ENCODE results near the gene CFAP77.

CFAP77 gene

DNA sequence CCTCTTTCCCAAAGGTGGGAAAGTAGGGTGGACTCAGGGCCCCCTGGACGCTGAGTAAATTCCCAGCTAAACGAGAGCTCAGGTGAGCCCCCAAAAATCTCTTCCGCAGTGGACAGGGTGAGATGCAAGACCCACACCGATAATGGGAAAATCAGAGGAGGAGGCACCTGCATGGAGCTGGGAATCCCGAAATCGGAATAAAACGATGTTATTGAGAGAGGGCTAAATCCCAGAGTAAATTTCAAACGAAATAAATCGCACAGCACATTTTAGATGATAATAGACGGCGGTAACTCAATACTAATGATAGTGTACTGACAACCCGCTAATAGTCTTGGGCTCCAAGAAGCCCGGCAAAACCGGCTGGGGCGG, 169.4 kb downstream of the CFAP77 start:
- no peak for DNase-seq (ENCODE audit: extremely low spot score)
- ChIA-PET POLR2A (no interaction called here), CTCF (no interaction called here)
- TF ChIP-seq SUZ12 (IDR thresholded peaks at IDR 0.05) = no peak
- no peak for TF ChIP-seq L3MBTL2 (conservative IDR thresholded peaks at IDR 0.05)
- no peak for TF ChIP-seq FOXM1 (IDR thresholded peaks at IDR 0.05; ENCODE audit: borderline replicate concordance)
- TF ChIP-seq ZNF384 (IDR thresholded peaks at IDR 0.05) = no peak
- no peak for TF ChIP-seq SP1 (IDR thresholded peaks at IDR 0.05)

DNA sequence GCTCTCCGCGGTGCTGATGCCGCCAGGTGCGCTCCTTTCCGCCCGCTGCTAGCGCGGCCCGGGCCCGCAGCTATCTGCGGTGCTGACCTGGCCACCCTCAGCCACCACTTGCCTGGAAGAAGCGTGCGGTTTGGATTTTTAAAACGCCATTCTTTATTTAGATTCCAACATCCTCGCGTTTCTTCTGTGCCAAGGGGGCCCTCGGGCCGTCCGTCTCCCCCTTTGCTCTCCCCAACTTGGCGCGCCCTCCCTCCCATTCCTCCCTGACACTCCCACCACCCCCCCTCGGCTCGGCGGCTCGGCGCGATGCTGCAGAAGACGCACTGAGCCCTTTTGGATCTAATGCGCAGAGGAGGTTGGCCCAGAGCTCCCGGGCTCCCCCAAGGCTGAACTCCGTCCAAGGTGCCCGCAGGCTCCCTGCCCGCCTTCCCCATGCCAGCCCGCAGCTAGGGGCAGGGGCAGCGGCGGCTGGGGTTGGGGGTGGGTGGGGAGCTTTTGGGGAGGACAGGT, 172.3 kb downstream of the CFAP77 start, which contains the start of gene BARHL1:
TSS of gene BARHL1 (plus strand) at position 331 of the 510 bp plus-strand sequence. CDS start 192 bp downstream, outside the sequence.
- no peak for TF ChIP-seq ELF4 (IDR thresholded peaks at IDR 0.05)
- TF ChIP-seq FOXK2 (IDR thresholded peaks at IDR 0.05) = no peak
- TF ChIP-seq HDGF (IDR thresholded peaks at IDR 0.05; ENCODE audit: borderline replicate concordance) = no peak
- no peak for TF ChIP-seq TARDBP (IDR thresholded peaks at IDR 0.05)
- no peak for TF ChIP-seq BHLHE40 (IDR thresholded peaks at IDR 0.05; ENCODE audit: borderline replicate concordance)
- TF ChIP-seq L3MBTL2 (conservative IDR thresholded peaks at IDR 0.05) = no peak
- TF ChIP-seq SUZ12 (IDR thresholded peaks at IDR 0.05) = no peak
- TF ChIP-seq FOXA1 (IDR thresholded peaks at IDR 0.05) = no peak
- TF ChIP-seq SP1 (IDR thresholded peaks at IDR 0.05) = no peak
- no peak for TF ChIP-seq ZNF384 (IDR thresholded peaks at IDR 0.05)
- no peak for TF ChIP-seq ARNT (IDR thresholded peaks at IDR 0.05)
- TF ChIP-seq NFRKB (IDR thresholded peaks at IDR 0.05) = no peak
- no peak for TF ChIP-seq LEF1 (IDR thresholded peaks at IDR 0.05; ENCODE audit: borderline replicate concordance)
- TF ChIP-seq, protein P1, sequence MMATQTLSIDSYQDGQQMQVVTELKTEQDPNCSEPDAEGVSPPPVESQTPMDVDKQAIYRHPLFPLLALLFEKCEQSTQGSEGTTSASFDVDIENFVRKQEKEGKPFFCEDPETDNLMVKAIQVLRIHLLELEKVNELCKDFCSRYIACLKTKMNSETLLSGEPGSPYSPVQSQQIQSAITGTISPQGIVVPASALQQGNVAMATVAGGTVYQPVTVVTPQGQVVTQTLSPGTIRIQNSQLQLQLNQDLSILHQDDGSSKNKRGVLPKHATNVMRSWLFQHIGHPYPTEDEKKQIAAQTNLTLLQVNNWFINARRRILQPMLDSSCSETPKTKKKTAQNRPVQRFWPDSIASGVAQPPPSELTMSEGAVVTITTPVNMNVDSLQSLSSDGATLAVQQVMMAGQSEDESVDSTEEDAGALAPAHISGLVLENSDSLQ (IDR thresholded peaks at IDR 0.05) = no peak
- no peak for TF ChIP-seq FOXM1 (IDR thresholded peaks at IDR 0.05; ENCODE audit: borderline replicate concordance)
- TF ChIP-seq CTBP1 (IDR thresholded peaks at IDR 0.05; ENCODE audit: borderline replicate concordance) = no peak
- CTCF ChIA-PET = no interaction called here
- POLR2A ChIA-PET = no interaction called here
- no peak for DNase-seq (ENCODE audit: extremely low spot score)

DNA sequence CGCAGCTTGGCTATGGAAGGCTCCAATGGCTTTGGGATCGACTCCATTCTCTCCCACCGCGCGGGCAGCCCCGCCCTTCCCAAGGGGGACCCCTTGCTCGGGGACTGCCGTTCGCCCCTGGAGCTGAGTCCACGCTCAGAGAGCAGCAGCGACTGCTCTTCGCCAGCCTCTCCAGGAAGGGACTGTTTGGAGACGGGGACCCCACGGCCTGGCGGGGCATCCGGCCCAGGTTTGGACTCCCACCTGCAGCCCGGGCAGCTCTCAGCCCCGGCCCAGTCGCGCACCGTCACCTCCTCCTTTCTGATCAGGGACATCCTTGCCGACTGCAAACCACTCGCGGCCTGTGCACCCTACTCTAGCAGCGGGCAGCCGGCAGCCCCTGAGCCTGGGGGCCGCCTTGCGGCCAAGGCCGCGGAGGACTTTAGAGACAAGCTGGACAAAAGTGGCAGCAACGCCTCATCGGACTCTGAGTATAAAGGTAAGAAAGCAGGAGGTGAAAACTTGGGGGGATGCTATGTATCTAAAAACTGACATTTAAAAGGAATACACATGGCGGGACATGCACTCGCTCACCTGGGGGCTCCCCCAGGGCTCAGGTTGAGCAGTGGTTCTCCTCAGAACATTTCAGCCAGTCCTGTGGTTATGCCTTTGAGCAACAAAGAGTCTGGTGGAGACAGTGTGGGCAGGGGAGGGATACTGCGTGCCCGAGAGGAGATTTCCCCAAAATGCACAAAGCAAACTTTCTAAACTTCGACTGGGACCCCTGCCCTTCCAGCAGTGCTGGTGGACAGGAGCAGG, 173.0 kb downstream of the CFAP77 start:
- ChIA-PET CTCF (no interaction called here), POLR2A (no interaction called here)
- DNase-seq (ENCODE audit: extremely low spot score) = no peak
- TF ChIP-seq, protein P1 (IDR thresholded peaks at IDR 0.05) = no peak
- TF ChIP-seq ELF4 (IDR thresholded peaks at IDR 0.05) = no peak
- no peak for TF ChIP-seq BHLHE40 (IDR thresholded peaks at IDR 0.05; ENCODE audit: borderline replicate concordance)
- no peak for TF ChIP-seq FOXA1 (IDR thresholded peaks at IDR 0.05)
- TF ChIP-seq FOXK2 (IDR thresholded peaks at IDR 0.05) = no peak
- TF ChIP-seq L3MBTL2 (conservative IDR thresholded peaks at IDR 0.05) = no peak
- TF ChIP-seq CTBP1 (IDR thresholded peaks at IDR 0.05; ENCODE audit: borderline replicate concordance) = no peak
- TF ChIP-seq SUZ12 (IDR thresholded peaks at IDR 0.05) = no peak
- no peak for TF ChIP-seq SP1 (IDR thresholded peaks at IDR 0.05)
- no peak for TF ChIP-seq FOXM1 (IDR thresholded peaks at IDR 0.05; ENCODE audit: borderline replicate concordance)
- TF ChIP-seq TARDBP (IDR thresholded peaks at IDR 0.05) = no peak
- TF ChIP-seq NFRKB (IDR thresholded peaks at IDR 0.05) = no peak
- no peak for TF ChIP-seq ARNT (IDR thresholded peaks at IDR 0.05)
- no peak for TF ChIP-seq HDGF (IDR thresholded peaks at IDR 0.05; ENCODE audit: borderline replicate concordance)

DNA sequence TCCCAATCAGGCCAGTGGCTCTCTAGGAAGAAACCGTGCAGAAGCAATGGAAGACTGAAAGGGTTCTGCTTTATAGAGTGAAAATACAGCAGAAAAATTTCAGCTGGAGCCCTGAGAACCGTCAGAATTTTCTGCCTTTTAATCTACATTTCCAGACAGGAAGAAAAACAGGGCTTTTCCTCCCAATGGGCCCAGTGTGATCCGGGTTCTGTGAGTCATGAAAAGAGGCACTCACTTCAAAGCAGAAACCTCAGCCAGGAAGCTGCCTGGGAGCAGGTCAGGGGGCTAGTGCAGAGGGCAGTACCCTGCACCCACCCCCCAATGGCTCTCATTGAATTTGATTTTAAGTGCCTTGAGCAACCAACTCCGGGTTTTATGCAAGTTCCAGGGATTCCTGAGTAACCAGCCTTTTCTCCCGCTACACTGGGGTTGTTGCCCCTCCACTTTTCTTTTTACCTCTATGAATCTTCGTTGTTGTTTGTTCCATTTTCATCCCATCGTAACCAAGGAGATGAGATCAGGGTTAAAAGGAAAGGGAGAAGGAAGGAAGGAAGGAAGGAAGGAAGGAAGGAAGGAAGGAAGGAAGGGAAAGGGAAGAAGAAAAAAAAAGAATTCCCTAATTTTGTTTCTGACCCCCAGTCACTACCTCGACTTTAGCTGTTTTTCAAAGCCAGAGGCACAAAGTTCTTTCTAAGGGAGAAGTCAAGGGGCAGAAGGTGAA, 173.7 kb downstream of the CFAP77 start:
- DNase-seq (ENCODE audit: extremely low spot score) = no peak
- ChIA-PET POLR2A (no interaction called here), CTCF (no interaction called here)
- TF ChIP-seq TARDBP (IDR thresholded peaks at IDR 0.05) = no peak
- no peak for TF ChIP-seq LEF1 (IDR thresholded peaks at IDR 0.05; ENCODE audit: borderline replicate concordance)
- no peak for TF ChIP-seq SP1 (IDR thresholded peaks at IDR 0.05)
- TF ChIP-seq ZNF384 (IDR thresholded peaks at IDR 0.05) = no peak
- TF ChIP-seq, protein P1 (IDR thresholded peaks at IDR 0.05) = no peak
- no peak for TF ChIP-seq FOXM1 (IDR thresholded peaks at IDR 0.05; ENCODE audit: borderline replicate concordance)
- TF ChIP-seq ELF4 (IDR thresholded peaks at IDR 0.05) = no peak
- no peak for TF ChIP-seq SUZ12 (IDR thresholded peaks at IDR 0.05)
- TF ChIP-seq ARNT (IDR thresholded peaks at IDR 0.05) = no peak
- no peak for TF ChIP-seq CTBP1 (IDR thresholded peaks at IDR 0.05; ENCODE audit: borderline replicate concordance)
- TF ChIP-seq HDGF (IDR thresholded peaks at IDR 0.05; ENCODE audit: borderline replicate concordance) = no peak
- TF ChIP-seq L3MBTL2 (conservative IDR thresholded peaks at IDR 0.05) = no peak
- no peak for TF ChIP-seq BHLHE40 (IDR thresholded peaks at IDR 0.05; ENCODE audit: borderline replicate concordance)
- no peak for TF ChIP-seq FOXK2 (IDR thresholded peaks at IDR 0.05)
- no peak for TF ChIP-seq FOXA1 (IDR thresholded peaks at IDR 0.05)
- no peak for TF ChIP-seq NFRKB (IDR thresholded peaks at IDR 0.05)

DNA sequence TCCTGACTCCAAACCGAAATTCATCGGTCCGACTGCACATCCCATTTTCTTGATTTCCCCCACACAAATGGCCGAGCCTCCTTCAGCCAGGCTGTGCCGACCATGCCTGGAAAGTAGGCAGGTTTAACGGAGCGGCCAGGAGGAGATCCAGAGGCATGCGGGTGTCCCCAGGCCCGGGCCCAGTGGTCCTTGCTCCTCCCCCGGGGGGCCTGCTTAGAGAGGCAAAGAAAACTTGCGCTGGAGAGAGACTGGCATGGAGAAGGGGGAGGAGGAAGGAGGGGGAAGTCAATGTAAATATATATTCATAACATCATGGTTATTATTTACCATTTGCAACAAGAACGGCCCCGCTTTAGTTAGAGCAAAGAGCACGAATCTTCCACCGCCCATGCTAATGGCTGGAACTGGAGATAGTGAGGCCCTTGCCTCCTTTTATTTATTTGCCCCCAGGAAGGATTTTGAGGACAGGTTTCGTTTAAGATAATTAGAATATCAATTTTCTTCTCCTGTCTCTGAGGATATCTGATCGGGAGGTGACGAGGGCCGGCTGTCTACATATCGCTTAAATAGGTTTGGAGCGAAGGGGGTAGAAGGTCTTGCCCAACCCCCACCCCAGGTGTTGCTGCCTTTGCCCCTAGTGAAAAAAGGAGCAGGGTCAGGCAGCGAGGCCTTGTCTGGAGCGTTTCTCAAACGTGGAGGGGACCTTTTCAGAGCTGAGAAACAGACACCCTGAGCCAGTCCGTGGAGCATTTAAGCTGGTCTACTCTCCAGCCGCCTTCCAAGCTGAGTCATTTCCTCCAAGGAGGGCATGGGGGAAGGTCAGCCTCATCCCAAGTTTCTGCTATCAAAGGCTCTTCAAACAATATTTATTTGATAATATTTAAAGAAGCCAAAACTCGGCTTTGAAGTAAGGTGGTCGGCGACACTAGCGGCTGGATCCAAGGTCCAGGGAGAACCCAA, 174.9 kb downstream of the CFAP77 start:
- POLR2A ChIA-PET = no interaction called here
- CTCF ChIA-PET = no interaction called here
- no peak for DNase-seq (ENCODE audit: extremely low spot score)
- no peak for TF ChIP-seq SUZ12 (IDR thresholded peaks at IDR 0.05)
- TF ChIP-seq, protein P1 (IDR thresholded peaks at IDR 0.05) = no peak

Measured in HEK293T (cell line).